G401 (cell line): ENCODE results near the gene PTPRN2. TPM values are rescaled to one million over a fixed set of nuclear protein-coding genes. Genes with fewer than 3 reads are reported as not detected.
"Not testable (repeated sequence)": the region's sequence is repeated elsewhere in the genome, so short reads cannot be mapped to it uniquely, and the experiment has no call there.

ENCODE experiments used
- DNase-seq: peaks from one replicate; pipeline ENCODE4 v3.0.0-alpha.2; 2015; ENCODE audit warnings: low spot score
- in situ Hi-C: cut with HindIII; loops from 2 replicates; pipeline ENCODE4 v1.10.0; 2016; ENCODE audit warnings: low sequenced_read_pairs, mixed read lengths
- total RNA-seq: library from RNA; depleted of rRNA; stranded (reverse); fragments of >200 nt; shearing (Covaris generic); gene quantifications from 2 replicates; pipeline ENCODE4 v1.2.3, GENCODE V29; 2014

Gene PTPRN2
- total RNA-seq, 1 experiment from 2014 or later = not detected

- DNase-seq = no peak
- in situ Hi-C loops = no loop called here
Observed at GRCh38 chr7:158357106-158357897, 230.3 kb downstream of the PTPRN2 start.

- no peak for DNase-seq
- in situ Hi-C loops = no loop called here
Observed at GRCh38 chr7:158356454-158356853, 231.2 kb downstream of the PTPRN2 start.

- in situ Hi-C loops = no loop called here
- DNase-seq = no peak
Observed at GRCh38 chr7:158355456-158356065, 232.1 kb downstream of the PTPRN2 start.

- no peak for DNase-seq
- in situ Hi-C loops = no loop called here
Observed at GRCh38 chr7:158354861-158355260, 232.8 kb downstream of the PTPRN2 start.

- in situ Hi-C loops = no loop called here
- DNase-seq = peak; percentile 13
Observed at GRCh38 chr7:158353606-158354570, 233.7 kb downstream of the PTPRN2 start.

GRCh38 chr7:158351899-158352729 lies 235.5 kb downstream of the PTPRN2 start:
- in situ Hi-C loops = not testable (repeated sequence)

GRCh38 chr7:158351481-158351880 lies 236.1 kb downstream of the PTPRN2 start:
- in situ Hi-C loops = no loop called here
- DNase-seq = no peak

More at GRCh38 chr7:158351899-158352729, 235.5 kb downstream of the PTPRN2 start:
- DNase-seq = not testable (repeated sequence)

GRCh38 chr7:158351051-158351450 lies 236.6 kb downstream of the PTPRN2 start:
- in situ Hi-C loops = no loop called here
- no peak for DNase-seq

GRCh38 chr7:158350166-158350900 lies 237.3 kb downstream of the PTPRN2 start:
- DNase-seq = no peak
- in situ Hi-C loops = no loop called here

- in situ Hi-C loops = no loop called here
- DNase-seq = no peak
Observed at GRCh38 chr7:158348446-158348845, 239.2 kb downstream of the PTPRN2 start.

GRCh38 chr7:158348039-158348438 lies 239.6 kb downstream of the PTPRN2 start:
- in situ Hi-C loops, DNase-seq: not testable (repeated sequence)

GRCh38 chr7:158345731-158346130 lies 241.9 kb downstream of the PTPRN2 start:
- no peak for DNase-seq
- in situ Hi-C loops = no loop called here

GRCh38 chr7:158344706-158345300 lies 242.8 kb downstream of the PTPRN2 start:
- DNase-seq = no peak
- in situ Hi-C loops = no loop called here

GRCh38 chr7:158343936-158344455 lies 243.6 kb downstream of the PTPRN2 start:
- in situ Hi-C loops = no loop called here
- no peak for DNase-seq

GRCh38 chr7:158343526-158343925 lies 244.1 kb downstream of the PTPRN2 start:
- DNase-seq = no peak
- in situ Hi-C loops = no loop called here

GRCh38 chr7:158341097-158341496 lies 246.5 kb downstream of the PTPRN2 start:
- in situ Hi-C loops, DNase-seq: not testable (repeated sequence)

GRCh38 chr7:158336952-158337351 lies 250.7 kb downstream of the PTPRN2 start:
- in situ Hi-C loops, DNase-seq: not testable (repeated sequence)
